GM23248 (cell line): Measurements from ENCODE around the gene ACVR1B. TPM values are rescaled to one million over a fixed set of nuclear protein-coding genes. Genes with fewer than 3 reads are reported as not detected.

Experiments used
- DNase-seq: peaks from one replicate; pipeline ENCODE4 v3.0.0-alpha.2; 2015
- H2AFZ ChIP-seq: fragments of 200-600 bp; sonication (generic); 2 replicates; pipeline ENCODE4 v1.6.1; 2016; ENCODE audit warnings: antibody characterized with exemption
- H3F3A ChIP-seq: fragments of 200-600 bp; sonication (generic); 2 replicates; pipeline ENCODE4 v1.6.1; 2016; ENCODE audit warnings: mild to moderate bottlenecking, antibody characterized with exemption, mixed run types; ENCODE audit not compliant: insufficient read depth
- H3K27ac ChIP-seq: fragments of 200-600 bp; sonication (generic); 2 replicates; pipeline ENCODE4 v1.5.1; 2016; ENCODE audit warnings: mild to moderate bottlenecking
- H3K27me3 ChIP-seq: fragments of 200-600 bp; sonication (generic); replicated peaks from 2 replicates; pipeline ENCODE4 v1.6.1; 2016; ENCODE audit warnings: mild to moderate bottlenecking; ENCODE audit not compliant: insufficient read depth
- H3K36me3 ChIP-seq: fragments of 200-600 bp; sonication (generic); 2 replicates; pipeline ENCODE4 v1.6.1; 2016; ENCODE audit warnings: low read depth, mild to moderate bottlenecking
- H3K4me1 ChIP-seq: fragments of 200-600 bp; sonication (generic); 2 replicates; pipeline ENCODE4 v1.6.1; 2016; ENCODE audit warnings: mild to moderate bottlenecking; ENCODE audit not compliant: insufficient read depth
- H3K4me2 ChIP-seq: fragments of 200-600 bp; sonication (generic); one replicate; pipeline ENCODE4 v1.6.1; 2016; ENCODE audit warnings: mild to moderate bottlenecking; ENCODE audit not compliant: unreplicated experiment
- H3K4me3 ChIP-seq: fragments of 200-600 bp; sonication (generic); 2 replicates; pipeline ENCODE4 v1.5.1; 2016; ENCODE audit warnings: mild to moderate bottlenecking
- H3K79me2 ChIP-seq: fragments of 200-600 bp; sonication (generic); 2 replicates; pipeline ENCODE4 v1.6.1; 2016; ENCODE audit warnings: mild to moderate bottlenecking; ENCODE audit not compliant: insufficient read depth
- H3K9ac ChIP-seq: fragments of 200-600 bp; sonication (generic); 2 replicates; pipeline ENCODE4 v1.6.1; 2016; ENCODE audit warnings: mild to moderate bottlenecking
- H3K9me2 ChIP-seq: fragments of 200-600 bp; sonication (generic); 2 replicates; pipeline ENCODE4 v1.6.1; 2016; ENCODE audit warnings: mixed run types, mild to moderate bottlenecking, moderate library complexity; ENCODE audit not compliant: insufficient read depth
- H3K9me3 ChIP-seq: fragments of 200-600 bp; sonication (generic); one replicate; pipeline ENCODE4 v1.6.1; 2017; ENCODE audit warnings: low read depth
- H4K20me1 ChIP-seq: fragments of 200-600 bp; sonication (generic); 2 replicates; pipeline ENCODE4 v1.6.0; 2016; ENCODE audit not compliant: insufficient read depth
- EZH2 ChIP-seq: fragments of 200-600 bp; sonication (generic); IDR thresholded peaks from 2 replicates; pipeline ENCODE4 v1.6.1; 2018; ENCODE audit warnings: antibody characterized with exemption, mild to moderate bottlenecking; ENCODE audit not compliant: insufficient read depth, poor library complexity, severe bottlenecking
- EZH2phosphoT487 ChIP-seq: fragments of 200-600 bp; sonication (generic); IDR thresholded peaks from 2 replicates; pipeline ENCODE4 v1.6.1; 2018; ENCODE audit warnings: antibody characterized with exemption, moderate library complexity, mild to moderate bottlenecking, low read depth; ENCODE audit not compliant: insufficient read depth
- WGBS, 2 experiments: methylation state at CpG; one replicate each; pipeline ENCODE4 v1.1.6; 2015 to 2017; ENCODE audit warnings: low lambda C conversion rate in 2 of 2, low coverage in 1 of 2; ENCODE audit errors: missing lambda C conversion rate in 2 of 2; 5-methylcytosine and 5-hydroxymethylcytosine counted together
- in situ Hi-C: fragments of 300-500 bp; cut with MboI; formaldehyde crosslinking; loops from 2 replicates; pipeline ENCODE4 v1.15.0; 2020
- polyA plus RNA-seq: library from polyadenylated mRNA; unstranded; fragments of >200 nt; fragmentation: Nextera tagmentation; extraction: Ambion mirVana; gene quantifications from 2 replicates; pipeline ENCODE4 v1.2.1, GENCODE V29; 2016
- total RNA-seq: library from RNA; depleted of rRNA; stranded (reverse); fragments of >200 nt; shearing (Covaris generic); gene quantifications from 2 replicates; pipeline ENCODE4 v1.2.3, GENCODE V29; 2014

Gene ACVR1B
- total and polyA plus RNA-seq, 2 experiments from 2014 or later: 2.8 to 17.0 TPM

DNA sequence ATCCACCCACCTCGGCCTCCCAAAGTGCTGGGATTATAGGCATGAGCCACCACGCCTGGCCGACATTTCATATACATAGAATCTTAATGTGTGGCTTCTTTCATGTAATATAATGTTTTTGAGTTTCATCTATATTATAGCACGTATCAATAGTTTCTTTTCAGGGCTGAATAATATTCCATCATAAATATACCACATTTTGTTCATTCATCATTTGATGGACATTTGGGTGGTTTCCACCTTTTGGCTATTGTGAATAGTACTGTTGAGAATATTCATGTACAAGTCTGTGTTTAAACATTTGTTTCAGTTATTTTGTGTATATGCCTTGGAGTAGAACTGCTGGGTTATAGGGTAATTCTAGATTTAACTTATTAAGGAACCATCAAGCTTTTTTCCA lies 12.0 kb downstream of the ACVR1B start:
- H3K4me1 ChIP-seq: peaks cover 11% of the 10 kb centered on the region
- 0 out of 2 replicates have a peak, but pooled peaks cover 4% of the 10 kb centered on the region for H4K20me1 ChIP-seq
- in situ Hi-C loops: no loop called here
- no peak overlapping the region for H2AFZ ChIP-seq
- TF ChIP-seq EZH2phosphoT487 (no peak), EZH2 (no peak)
- no peaks in the 10 kb centered on the region for H3K27me3 ChIP-seq
- no peaks in the 10 kb centered on the region for H3K9me3 ChIP-seq
- no peak for DNase-seq
- no peaks in the 10 kb centered on the region for H3K9me2 ChIP-seq
- no peak overlapping the region for H3K9ac ChIP-seq
- H3K27ac ChIP-seq: no peak overlapping the region
- peaks cover 100% of the 10 kb centered on the region for H3K79me2 ChIP-seq
- no peaks in the 10 kb centered on the region for H3F3A ChIP-seq
- WGBS, 2 experiments: 96 to 97% methylated on average over 4 of the region's 4 CpGs
- H3K4me2 ChIP-seq: no peak overlapping the region
- H3K4me3 ChIP-seq: no peak overlapping the region
- H3K36me3 ChIP-seq: peaks cover 4% of the 10 kb centered on the region; the same call in 1 of the 2 replicates

DNA sequence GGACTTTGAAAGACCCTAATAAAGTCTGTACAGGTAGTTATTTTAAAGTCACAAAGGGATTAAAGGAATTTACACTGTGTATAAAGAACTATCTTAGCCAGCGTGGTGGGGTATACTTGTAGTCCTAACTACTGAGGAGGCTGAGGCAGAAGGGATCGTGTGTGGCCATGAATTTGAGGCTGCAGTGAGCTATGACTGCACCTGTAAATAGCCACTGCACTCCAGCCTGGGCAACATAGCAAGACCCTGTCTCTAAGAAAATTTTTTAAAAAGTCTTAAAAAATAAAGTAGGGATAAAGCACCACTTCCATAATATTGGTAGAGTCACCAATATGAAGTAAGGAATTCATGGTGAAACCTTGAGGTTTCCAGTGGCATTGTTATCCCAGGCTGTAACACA lies 18.1 kb downstream of the ACVR1B start:
- H2AFZ ChIP-seq: no peak overlapping the region
- no peak for DNase-seq
- 96 to 98% methylated on average over 2 of the region's 2 CpGs for WGBS, 2 experiments
- peaks cover 39% of the 10 kb centered on the region for H3K4me1 ChIP-seq
- H3K9ac ChIP-seq: no peak overlapping the region
- H3K36me3 ChIP-seq: no peaks in the 10 kb centered on the region
- peaks cover 40% of the 10 kb centered on the region for H3F3A ChIP-seq
- no peaks in the 10 kb centered on the region for H3K9me3 ChIP-seq
- no peak overlapping the region for H3K4me3 ChIP-seq
- no peaks in the 10 kb centered on the region; the same call in 1 of the 2 replicates for H4K20me1 ChIP-seq
- H3K27me3 ChIP-seq: no peaks in the 10 kb centered on the region
- no peaks in the 10 kb centered on the region for H3K9me2 ChIP-seq
- in situ Hi-C loops: no loop called here
- peaks cover 88% of the 10 kb centered on the region for H3K79me2 ChIP-seq
- TF ChIP-seq EZH2 (no peak), EZH2phosphoT487 (no peak)
- H3K4me2 ChIP-seq: no peak overlapping the region
- no peak overlapping the region for H3K27ac ChIP-seq

DNA sequence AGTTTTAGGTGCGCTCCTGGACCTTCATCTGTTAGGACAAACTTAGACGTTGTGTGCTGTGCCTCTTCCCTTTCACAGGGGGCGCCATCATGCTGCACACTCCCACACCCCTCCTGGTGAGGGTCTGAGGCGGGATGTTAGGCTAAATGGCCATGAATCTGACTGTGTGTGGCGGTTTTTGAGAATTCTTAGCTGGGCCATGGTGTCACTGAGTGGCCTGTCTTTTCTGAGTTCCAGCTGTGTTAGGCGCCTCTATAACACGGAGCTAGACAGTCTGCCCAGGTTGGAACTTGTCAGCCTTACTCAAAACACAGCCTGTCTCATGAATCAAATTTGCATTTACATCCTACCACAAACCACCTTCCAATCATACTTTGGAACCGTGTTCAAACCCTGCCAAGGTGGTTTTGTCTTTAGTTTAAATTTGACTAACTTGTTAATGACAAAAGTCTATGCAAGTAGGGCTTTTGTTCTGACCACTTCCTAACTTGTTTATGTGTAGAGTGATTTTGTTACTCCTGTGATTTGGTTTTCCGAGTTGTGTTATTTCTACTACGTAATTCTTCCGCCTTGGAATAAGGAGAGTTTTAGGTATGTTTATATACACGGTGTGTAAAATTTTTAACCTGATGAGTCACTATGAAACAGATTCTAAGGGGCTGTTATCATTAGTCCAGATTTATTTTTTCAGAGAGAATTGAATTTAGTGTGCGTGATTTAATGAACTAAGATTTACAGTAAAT lies 19.6 kb downstream of the ACVR1B start:
- Histone ChIP-seq H3K4me1 (peaks cover 54% of the 10 kb centered on the region), H3K27ac (peak overlapping the region; percentile 87), H3K36me3 (no peaks in the 10 kb centered on the region), H3K9me2 (no peaks in the 10 kb centered on the region), H3K27me3 (no peaks in the 10 kb centered on the region), H3K4me3 (0 out of 2 replicates have a peak overlapping the region, but pooled peaks have one; percentile 2), H3K4me2 (peak overlapping the region; percentile 85), H3K79me2 (peaks cover 88% of the 10 kb centered on the region), H4K20me1 (no peaks in the 10 kb centered on the region; the same call in 1 of the 2 replicates), H3K9ac (0 out of 2 replicates have a peak overlapping the region, but pooled peaks have one; percentile 40), H3K9me3 (no peaks in the 10 kb centered on the region), H3F3A (peaks cover 50% of the 10 kb centered on the region), H2AFZ (0 out of 2 replicates have a peak overlapping the region, but pooled peaks have one; percentile 0)
- TF ChIP-seq EZH2 (no peak), EZH2phosphoT487 (no peak)
- in situ Hi-C loops: no loop called here
- 58 to 60% methylated on average over 13 of the region's 13 CpGs for whole genome bisulfite sequencing, 2 experiments
- DNase-seq: peak; percentile 42

- Histone ChIP-seq H3K9me3 (no peaks in the 10 kb centered on the region), H4K20me1 (no peaks in the 10 kb centered on the region; the same call in 1 of the 2 replicates), H3K4me1 (peaks cover 62% of the 10 kb centered on the region), H3K27me3 (no peaks in the 10 kb centered on the region), H3K9ac (peak overlapping the region; percentile 71), H3K4me3 (peak overlapping the region; percentile 52; the same call in 1 of the 2 replicates), H3K9me2 (no peaks in the 10 kb centered on the region), H3K79me2 (peaks cover 83% of the 10 kb centered on the region), H3K36me3 (no peaks in the 10 kb centered on the region), H3F3A (peaks cover 58% of the 10 kb centered on the region), H2AFZ (0 out of 2 replicates have a peak overlapping the region, but pooled peaks have one; percentile 0), H3K27ac (peak overlapping the region; percentile 87), H3K4me2 (peak overlapping the region; percentile 85)
- DNase-seq: no peak
- WGBS, 2 experiments: 69% methylated on average over 4 of the region's 4 CpGs
- in situ Hi-C loops: no loop called here
- TF ChIP-seq EZH2 (no peak), EZH2phosphoT487 (no peak)
These were observed 20.4 kb downstream of the ACVR1B start for GRCh38 chr12:51971679-51972421.
